ENCODE data around the gene CASP4.
"Not testable (repeated sequence)": the region's sequence is repeated elsewhere in the genome, so short reads cannot be mapped to it uniquely, and the experiment has no call there.

Gene CASP4

GRCh38 chr11:104968355-104968855, at the start of gene CASP4:
Gene CASP4 (minus strand): TSS chr11:104968574. CDS start chr11:104968525, 49 bp downstream.
- DNase-seq = no peak

GRCh38 chr11:105007463-105007862, 39.1 kb upstream of the CASP4 start:
- no peak for DNase-seq

GRCh38 chr11:105005451-105005845, 37.1 kb upstream of the CASP4 start:
- DNase-seq = no peak

- DNase-seq = no peak
These were observed 35.6 kb upstream of the CASP4 start for GRCh38 chr11:105004021-105004420.

GRCh38 chr11:105003151-105003550, 34.8 kb upstream of the CASP4 start:
- no peak for DNase-seq

GRCh38 chr11:105000797-105001196, 32.4 kb upstream of the CASP4 start:
- DNase-seq = peak; percentile 54

- no peak for DNase-seq
These were observed 31.8 kb upstream of the CASP4 start for GRCh38 chr11:105000167-105000566.

GRCh38 chr11:104999721-105000120, 31.3 kb upstream of the CASP4 start:
- no peak for DNase-seq

GRCh38 chr11:104997288-104997687, 28.9 kb upstream of the CASP4 start:
- no peak for DNase-seq

GRCh38 chr11:104995001-104995408, 26.6 kb upstream of the CASP4 start:
- no peak for DNase-seq

- DNase-seq = no peak
These were observed 24.4 kb upstream of the CASP4 start for GRCh38 chr11:104992781-104993180.

GRCh38 chr11:104991994-104992393, 23.6 kb upstream of the CASP4 start:
- no peak for DNase-seq

- DNase-seq = no peak
These were observed 16.4 kb upstream of the CASP4 start for GRCh38 chr11:104984808-104985207.

GRCh38 chr11:104979839-104980238, 11.5 kb upstream of the CASP4 start:
- DNase-seq = no peak

GRCh38 chr11:104973616-104974015, 5.2 kb upstream of the CASP4 start:
- DNase-seq = no peak

GRCh38 chr11:104972924-104973323, 4.5 kb upstream of the CASP4 start:
- DNase-seq = not testable (repeated sequence)

GRCh38 chr11:104970756-104971155, 2.4 kb upstream of the CASP4 start:
- no peak for DNase-seq

GRCh38 chr11:104968856-104969776, 742 bp upstream of the CASP4 start:
- DNase-seq = no peak

- DNase-seq = no peak
These were observed 630 bp downstream of the CASP4 start for GRCh38 chr11:104967534-104968354.

GRCh38 chr11:104965735-104966134, 2.6 kb downstream of the CASP4 start:
- no peak for DNase-seq

GRCh38 chr11:104964247-104964646, 4.1 kb downstream of the CASP4 start:
- DNase-seq = no peak

GRCh38 chr11:104962852-104963251, 5.5 kb downstream of the CASP4 start:
- DNase-seq = no peak

- DNase-seq = no peak
These were observed 11.1 kb downstream of the CASP4 start for GRCh38 chr11:104957280-104957679.

- no peak for DNase-seq
These were observed 11.8 kb downstream of the CASP4 start for GRCh38 chr11:104956528-104956927.
